HL-60 (cell line): Measurements from ENCODE around the gene PTPRO.
A peak's percentile ranks its signal among the peaks of the same experiment; 100 is the strongest.

ENCODE experiments used
- DNase-seq, 2 experiments: peaks; one replicate each; pipeline ENCODE4 v3.0.0-alpha.2; 2010 to 2020; ENCODE audit warnings: low read depth in 1 of 2, low spot score in 1 of 2
- H3K27ac ChIP-seq: fragments of 250-450 bp; sonication (Bioruptor Pico); replicated peaks from 2 replicates; pipeline ENCODE4 v1.5.1; 2020; ENCODE audit warnings: mild to moderate bottlenecking, moderate library complexity
- H3K27me3 ChIP-seq: fragments of 250-450 bp; sonication (Bioruptor Pico); 2 replicates; pipeline ENCODE4 v1.5.1; 2021; ENCODE audit warnings: mild to moderate bottlenecking, moderate library complexity; ENCODE audit not compliant: insufficient read depth, poor library complexity, severe bottlenecking
- H3K4me3 ChIP-seq: replicated peaks from 2 replicates; pipeline ENCODE4 v1.5.1; 2011; ENCODE audit warnings: mild to moderate bottlenecking, control low read depth, low read length; ENCODE audit not compliant: insufficient read depth
- CTCF ChIP-seq: IDR thresholded peaks from one replicate; pipeline ENCODE4 v1.5.1; 2011; ENCODE audit warnings: low read length, control low read depth, inconsistent platforms; ENCODE audit not compliant: insufficient read depth
- GABPA ChIP-seq: IDR thresholded peaks from 2 replicates; pipeline ENCODE4 v1.6.1; 2012; ENCODE audit warnings: low read depth
- POLR2AphosphoS5 ChIP-seq: IDR thresholded peaks from 2 replicates; pipeline ENCODE4 v1.6.1; 2012; ENCODE audit warnings: low read depth
- REST ChIP-seq: IDR thresholded peaks from 2 replicates; pipeline ENCODE4 v1.6.1; 2012; ENCODE audit warnings: low read depth; ENCODE audit not compliant: insufficient replicate concordance
- SPI1 ChIP-seq: IDR thresholded peaks from 2 replicates; pipeline ENCODE4 v1.6.1; 2012; ENCODE audit warnings: low read depth, mild to moderate bottlenecking, borderline replicate concordance

The PTPRO gene

GRCh38 chr12:15278816-15279658 lies 43.3 kb upstream of the PTPRO start:
- H3K27ac ChIP-seq, result no peak overlapping the region
- H3K4me3 ChIP-seq, result no peak overlapping the region
- no peak for TF ChIP-seq CTCF
- TF ChIP-seq GABPA, result no peak
- TF ChIP-seq POLR2AphosphoS5, result no peak
- TF ChIP-seq SPI1, result no peak
- TF ChIP-seq REST, result no peak
- peak in 1 of 2 experiments; percentile 9 for DNase-seq
- H3K27me3 ChIP-seq, result no peaks in the 10 kb centered on the region

GRCh38 chr12:15280930-15281329 lies 41.4 kb upstream of the PTPRO start:
- no peak for TF ChIP-seq GABPA
- no peak for TF ChIP-seq SPI1
- TF ChIP-seq POLR2AphosphoS5, result no peak
- no peak for TF ChIP-seq REST
- no peak for TF ChIP-seq CTCF
- H3K27ac ChIP-seq, result no peak overlapping the region
- no peak overlapping the region for H3K4me3 ChIP-seq
- H3K27me3 ChIP-seq, result no peaks in the 10 kb centered on the region
- no peak for DNase-seq

GRCh38 chr12:15289192-15289591 lies 33.1 kb upstream of the PTPRO start:
- H3K27me3 ChIP-seq, result peaks cover 2% of the 10 kb centered on the region
- DNase-seq, result peak in 1 of 2 experiments; percentile 17
- H3K27ac ChIP-seq, result no peak overlapping the region
- no peak for TF ChIP-seq GABPA
- no peak for TF ChIP-seq REST
- no peak for TF ChIP-seq POLR2AphosphoS5
- TF ChIP-seq SPI1, result no peak
- TF ChIP-seq CTCF, result no peak
- no peak overlapping the region for H3K4me3 ChIP-seq
